ENCODE data around the gene SUPT20H. TPM values are rescaled to one million over a fixed set of nuclear protein-coding genes. Genes with fewer than 3 reads are reported as not detected.

SUPT20H gene
- total RNA-seq, 1 donor from 2014 or later, result 47.0 TPM

GRCh38 chr13:37094840-37095239 lies 35.4 kb upstream of the SUPT20H start:
- Histone ChIP-seq H3K36me3 (ENCODE audit: control insufficient read depth in 3 of 3, insufficient read depth in 3 of 3, low read length in 3 of 3) (no peaks in the 10 kb centered on the region), H3K4me1 (ENCODE audit: control insufficient read depth in 3 of 3, insufficient read depth in 3 of 3, low read length in 3 of 3) (no peaks in the 10 kb centered on the region), H3K9ac (ENCODE audit: low read depth in 1 of 3, low read length in 3 of 3) (no peak overlapping the region), H3K9me3 (ENCODE audit: control insufficient read depth in 3 of 3, low read length in 3 of 3) (no peaks in the 10 kb centered on the region), H3K4me3 (ENCODE audit: low read length in 3 of 3) (no peak overlapping the region), H3K27ac (ENCODE audit: low read depth, low read length) (no peak overlapping the region), H3K27me3 (ENCODE audit: control insufficient read depth in 3 of 3, insufficient read depth in 3 of 3, low read length in 3 of 3) (no peaks in the 10 kb centered on the region)

- Histone ChIP-seq H3K4me1 (ENCODE audit: control insufficient read depth in 3 of 3, insufficient read depth in 3 of 3, low read length in 3 of 3) (no peaks in the 10 kb centered on the region), H3K4me3 (ENCODE audit: low read length in 3 of 3) (no peak overlapping the region), H3K9me3 (ENCODE audit: control insufficient read depth in 3 of 3, low read length in 3 of 3) (no peaks in the 10 kb centered on the region), H3K9ac (ENCODE audit: low read depth in 1 of 3, low read length in 3 of 3) (no peak overlapping the region), H3K36me3 (ENCODE audit: control insufficient read depth in 3 of 3, insufficient read depth in 3 of 3, low read length in 3 of 3) (no peaks in the 10 kb centered on the region), H3K27me3 (ENCODE audit: control insufficient read depth in 3 of 3, insufficient read depth in 3 of 3, low read length in 3 of 3) (no peaks in the 10 kb centered on the region), H3K27ac (ENCODE audit: low read depth, low read length) (no peak overlapping the region)
These were observed 34.6 kb upstream of the SUPT20H start for GRCh38 chr13:37094099-37094498.

- Histone ChIP-seq H3K9ac (ENCODE audit: low read depth in 1 of 3, low read length in 3 of 3) (no peak overlapping the region), H3K27me3 (ENCODE audit: control insufficient read depth in 3 of 3, insufficient read depth in 3 of 3, low read length in 3 of 3) (no peaks in the 10 kb centered on the region), H3K9me3 (ENCODE audit: control insufficient read depth in 3 of 3, low read length in 3 of 3) (no peaks in the 10 kb centered on the region), H3K4me3 (ENCODE audit: low read length in 3 of 3) (no peak overlapping the region), H3K4me1 (ENCODE audit: control insufficient read depth in 3 of 3, insufficient read depth in 3 of 3, low read length in 3 of 3) (no peaks in the 10 kb centered on the region), H3K36me3 (ENCODE audit: control insufficient read depth in 3 of 3, insufficient read depth in 3 of 3, low read length in 3 of 3) (no peaks in the 10 kb centered on the region), H3K27ac (ENCODE audit: low read depth, low read length) (no peak overlapping the region)
These were observed 32.3 kb upstream of the SUPT20H start for GRCh38 chr13:37091835-37092234.

GRCh38 chr13:37090912-37091311 lies 31.4 kb upstream of the SUPT20H start:
- no peak overlapping the region for H3K4me3 ChIP-seq (ENCODE audit: low read length in 3 of 3)

DNA sequence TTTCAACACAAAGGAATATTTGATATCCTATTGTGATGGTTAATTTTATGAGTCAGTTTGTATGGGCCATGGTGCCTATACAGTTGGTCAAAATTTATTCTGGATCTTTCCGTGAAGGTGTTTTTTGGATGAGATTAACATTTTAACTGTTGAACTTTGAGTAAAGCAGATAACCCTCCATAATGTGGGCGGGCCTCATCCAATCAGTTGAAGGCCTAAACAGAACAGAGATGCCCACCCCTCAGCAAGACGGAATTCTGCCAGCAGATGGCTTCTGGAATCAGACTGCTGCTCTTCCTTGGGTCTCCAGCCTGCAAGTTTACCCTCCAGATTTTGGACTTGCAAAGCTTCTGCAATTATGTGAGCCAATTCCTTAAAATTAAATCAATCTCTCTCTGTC lies 30.0 kb upstream of the SUPT20H start:
- no peak overlapping the region for H3K9ac ChIP-seq (ENCODE audit: low read depth in 1 of 3, low read length in 3 of 3)
- H3K4me3 ChIP-seq (ENCODE audit: low read length in 3 of 3), result no peak overlapping the region
- no peaks in the 10 kb centered on the region for H3K27me3 ChIP-seq (ENCODE audit: control insufficient read depth in 3 of 3, insufficient read depth in 3 of 3, low read length in 3 of 3)
- H3K4me1 ChIP-seq (ENCODE audit: control insufficient read depth in 3 of 3, insufficient read depth in 3 of 3, low read length in 3 of 3), result no peaks in the 10 kb centered on the region
- H3K9me3 ChIP-seq (ENCODE audit: control insufficient read depth in 3 of 3, low read length in 3 of 3), result no peaks in the 10 kb centered on the region
- no peak overlapping the region for H3K27ac ChIP-seq (ENCODE audit: low read depth, low read length)
- no peaks in the 10 kb centered on the region for H3K36me3 ChIP-seq (ENCODE audit: control insufficient read depth in 3 of 3, insufficient read depth in 3 of 3, low read length in 3 of 3)

More at GRCh38 chr13:37090912-37091311, 31.4 kb upstream of the SUPT20H start:
- H3K9me3 ChIP-seq (ENCODE audit: control insufficient read depth in 3 of 3, low read length in 3 of 3), result no peaks in the 10 kb centered on the region
- no peak overlapping the region for H3K9ac ChIP-seq (ENCODE audit: low read depth in 1 of 3, low read length in 3 of 3)
- no peaks in the 10 kb centered on the region for H3K36me3 ChIP-seq (ENCODE audit: control insufficient read depth in 3 of 3, insufficient read depth in 3 of 3, low read length in 3 of 3)
- H3K27me3 ChIP-seq (ENCODE audit: control insufficient read depth in 3 of 3, insufficient read depth in 3 of 3, low read length in 3 of 3), result no peaks in the 10 kb centered on the region
- no peak overlapping the region for H3K27ac ChIP-seq (ENCODE audit: low read depth, low read length)
- no peaks in the 10 kb centered on the region for H3K4me1 ChIP-seq (ENCODE audit: control insufficient read depth in 3 of 3, insufficient read depth in 3 of 3, low read length in 3 of 3)

- no peaks in the 10 kb centered on the region for H3K27me3 ChIP-seq (ENCODE audit: control insufficient read depth in 3 of 3, insufficient read depth in 3 of 3, low read length in 3 of 3)
- no peaks in the 10 kb centered on the region for H3K4me1 ChIP-seq (ENCODE audit: control insufficient read depth in 3 of 3, insufficient read depth in 3 of 3, low read length in 3 of 3)
- no peaks in the 10 kb centered on the region for H3K36me3 ChIP-seq (ENCODE audit: control insufficient read depth in 3 of 3, insufficient read depth in 3 of 3, low read length in 3 of 3)
- H3K4me3 ChIP-seq (ENCODE audit: low read length in 3 of 3), result no peak overlapping the region
- no peaks in the 10 kb centered on the region for H3K9me3 ChIP-seq (ENCODE audit: control insufficient read depth in 3 of 3, low read length in 3 of 3)
- no peak overlapping the region for H3K27ac ChIP-seq (ENCODE audit: low read depth, low read length)
- no peak overlapping the region for H3K9ac ChIP-seq (ENCODE audit: low read depth in 1 of 3, low read length in 3 of 3)
These were observed 28.0 kb upstream of the SUPT20H start for GRCh38 chr13:37087486-37087885.

- H3K36me3 ChIP-seq (ENCODE audit: control insufficient read depth in 3 of 3, insufficient read depth in 3 of 3, low read length in 3 of 3), result no peaks in the 10 kb centered on the region
- H3K9ac ChIP-seq (ENCODE audit: low read depth in 1 of 3, low read length in 3 of 3), result no peak overlapping the region
- no peaks in the 10 kb centered on the region for H3K4me1 ChIP-seq (ENCODE audit: control insufficient read depth in 3 of 3, insufficient read depth in 3 of 3, low read length in 3 of 3)
- no peaks in the 10 kb centered on the region for H3K9me3 ChIP-seq (ENCODE audit: control insufficient read depth in 3 of 3, low read length in 3 of 3)
- no peak overlapping the region for H3K4me3 ChIP-seq (ENCODE audit: low read length in 3 of 3)
- H3K27me3 ChIP-seq (ENCODE audit: control insufficient read depth in 3 of 3, insufficient read depth in 3 of 3, low read length in 3 of 3), result no peaks in the 10 kb centered on the region
- H3K27ac ChIP-seq (ENCODE audit: low read depth, low read length), result no peak overlapping the region
These were observed 26.1 kb upstream of the SUPT20H start for GRCh38 chr13:37085606-37086005.

DNA sequence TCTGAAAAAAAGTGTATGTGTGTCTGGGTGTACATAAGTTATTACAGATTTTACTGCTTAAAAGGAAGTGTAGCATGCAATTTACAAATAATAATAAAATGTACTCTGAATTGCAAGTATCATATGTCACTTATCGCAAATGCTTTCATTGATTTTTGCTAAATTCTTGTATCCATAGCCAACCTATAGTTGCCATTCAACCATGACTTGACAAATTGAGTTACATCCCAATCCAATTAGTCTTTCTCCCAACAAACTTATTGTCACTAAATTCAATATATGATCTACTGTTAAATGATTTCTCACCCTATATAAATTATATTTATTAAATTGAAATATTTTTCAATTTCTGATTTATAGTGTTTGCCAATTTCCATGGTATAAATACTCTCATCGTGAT lies 17.3 kb upstream of the SUPT20H start:
- Histone ChIP-seq H3K27me3 (ENCODE audit: control insufficient read depth in 3 of 3, insufficient read depth in 3 of 3, low read length in 3 of 3) (no peaks in the 10 kb centered on the region), H3K9ac (ENCODE audit: low read depth in 1 of 3, low read length in 3 of 3) (no peak overlapping the region), H3K27ac (ENCODE audit: low read depth, low read length) (no peak overlapping the region), H3K4me3 (ENCODE audit: low read length in 3 of 3) (no peak overlapping the region), H3K9me3 (ENCODE audit: control insufficient read depth in 3 of 3, low read length in 3 of 3) (no peaks in the 10 kb centered on the region), H3K4me1 (ENCODE audit: control insufficient read depth in 3 of 3, insufficient read depth in 3 of 3, low read length in 3 of 3) (no peaks in the 10 kb centered on the region), H3K36me3 (ENCODE audit: control insufficient read depth in 3 of 3, insufficient read depth in 3 of 3, low read length in 3 of 3) (no peaks in the 10 kb centered on the region)

DNA sequence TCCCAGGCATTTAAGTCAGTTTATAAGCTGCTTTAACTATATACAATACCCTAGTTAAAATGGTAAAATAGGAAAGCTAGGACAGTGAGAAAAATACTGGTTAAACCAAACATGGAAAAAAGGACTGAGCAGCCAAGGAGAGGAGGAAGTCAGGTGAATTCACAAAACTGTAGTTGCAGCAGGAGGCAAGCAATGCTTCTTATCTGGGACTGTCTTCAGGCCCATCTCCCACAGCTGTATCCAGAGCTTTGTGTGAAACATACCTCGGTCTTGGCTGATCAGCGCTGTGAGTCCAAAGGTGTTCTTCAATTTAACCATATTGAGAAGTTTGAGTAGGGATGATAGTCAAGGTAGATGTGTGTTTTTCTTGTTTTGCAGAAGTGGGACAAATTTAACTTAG lies 15.7 kb upstream of the SUPT20H start:
- H3K27me3 ChIP-seq (ENCODE audit: control insufficient read depth in 3 of 3, insufficient read depth in 3 of 3, low read length in 3 of 3), result no peaks in the 10 kb centered on the region
- no peaks in the 10 kb centered on the region for H3K4me1 ChIP-seq (ENCODE audit: control insufficient read depth in 3 of 3, insufficient read depth in 3 of 3, low read length in 3 of 3)
- H3K36me3 ChIP-seq (ENCODE audit: control insufficient read depth in 3 of 3, insufficient read depth in 3 of 3, low read length in 3 of 3), result no peaks in the 10 kb centered on the region
- H3K9ac ChIP-seq (ENCODE audit: low read depth in 1 of 3, low read length in 3 of 3), result no peak overlapping the region
- no peaks in the 10 kb centered on the region for H3K9me3 ChIP-seq (ENCODE audit: control insufficient read depth in 3 of 3, low read length in 3 of 3)
- no peak overlapping the region for H3K4me3 ChIP-seq (ENCODE audit: low read length in 3 of 3)
- no peak overlapping the region for H3K27ac ChIP-seq (ENCODE audit: low read depth, low read length)

GRCh38 chr13:37074703-37075102 lies 15.2 kb upstream of the SUPT20H start:
- no peak overlapping the region for H3K9ac ChIP-seq (ENCODE audit: low read depth in 1 of 3, low read length in 3 of 3)
- H3K36me3 ChIP-seq (ENCODE audit: control insufficient read depth in 3 of 3, insufficient read depth in 3 of 3, low read length in 3 of 3), result no peaks in the 10 kb centered on the region
- no peaks in the 10 kb centered on the region for H3K27me3 ChIP-seq (ENCODE audit: control insufficient read depth in 3 of 3, insufficient read depth in 3 of 3, low read length in 3 of 3)
- no peak overlapping the region for H3K27ac ChIP-seq (ENCODE audit: low read depth, low read length)
- no peak overlapping the region for H3K4me3 ChIP-seq (ENCODE audit: low read length in 3 of 3)
- H3K9me3 ChIP-seq (ENCODE audit: control insufficient read depth in 3 of 3, low read length in 3 of 3), result no peaks in the 10 kb centered on the region
- no peaks in the 10 kb centered on the region for H3K4me1 ChIP-seq (ENCODE audit: control insufficient read depth in 3 of 3, insufficient read depth in 3 of 3, low read length in 3 of 3)

GRCh38 chr13:37072024-37072423 lies 12.5 kb upstream of the SUPT20H start:
- H3K4me3 ChIP-seq (ENCODE audit: low read length in 3 of 3), result no peak overlapping the region
- no peaks in the 10 kb centered on the region for H3K9me3 ChIP-seq (ENCODE audit: control insufficient read depth in 3 of 3, low read length in 3 of 3)
- H3K9ac ChIP-seq (ENCODE audit: low read depth in 1 of 3, low read length in 3 of 3), result no peak overlapping the region
- H3K4me1 ChIP-seq (ENCODE audit: control insufficient read depth in 3 of 3, insufficient read depth in 3 of 3, low read length in 3 of 3), result no peaks in the 10 kb centered on the region
- H3K27me3 ChIP-seq (ENCODE audit: control insufficient read depth in 3 of 3, insufficient read depth in 3 of 3, low read length in 3 of 3), result no peaks in the 10 kb centered on the region
- no peak overlapping the region for H3K27ac ChIP-seq (ENCODE audit: low read depth, low read length)
- H3K36me3 ChIP-seq (ENCODE audit: control insufficient read depth in 3 of 3, insufficient read depth in 3 of 3, low read length in 3 of 3), result no peaks in the 10 kb centered on the region

Data from skeletal muscle tissue (tissue), 4 donors.